GM13977 (cell line): ENCODE measurements around the gene SLC66A2.

Experiments
- DNase-seq: peaks from one replicate; pipeline ENCODE4 v3.0.0; 2012; ENCODE audit warnings: low spot score
- CTCF ChIP-seq: IDR thresholded peaks from 2 replicates; pipeline ENCODE4 v1.5.1; 2012; ENCODE audit warnings: mild to moderate bottlenecking, control low read depth; ENCODE audit not compliant: insufficient read depth; ENCODE audit errors: extremely low read depth, missing control alignments
- in situ Hi-C: fragments of 300-500 bp; cut with MboI; formaldehyde crosslinking; loops from one replicate; pipeline ENCODE4 v1.12.0; 2022; ENCODE audit warnings: low sequenced_read_pairs, low pct_unique_long_range_greater_than_20kb, mixed read lengths, inconsistent platforms; ENCODE audit not compliant: unreplicated experiment

SLC66A2 gene

DNA sequence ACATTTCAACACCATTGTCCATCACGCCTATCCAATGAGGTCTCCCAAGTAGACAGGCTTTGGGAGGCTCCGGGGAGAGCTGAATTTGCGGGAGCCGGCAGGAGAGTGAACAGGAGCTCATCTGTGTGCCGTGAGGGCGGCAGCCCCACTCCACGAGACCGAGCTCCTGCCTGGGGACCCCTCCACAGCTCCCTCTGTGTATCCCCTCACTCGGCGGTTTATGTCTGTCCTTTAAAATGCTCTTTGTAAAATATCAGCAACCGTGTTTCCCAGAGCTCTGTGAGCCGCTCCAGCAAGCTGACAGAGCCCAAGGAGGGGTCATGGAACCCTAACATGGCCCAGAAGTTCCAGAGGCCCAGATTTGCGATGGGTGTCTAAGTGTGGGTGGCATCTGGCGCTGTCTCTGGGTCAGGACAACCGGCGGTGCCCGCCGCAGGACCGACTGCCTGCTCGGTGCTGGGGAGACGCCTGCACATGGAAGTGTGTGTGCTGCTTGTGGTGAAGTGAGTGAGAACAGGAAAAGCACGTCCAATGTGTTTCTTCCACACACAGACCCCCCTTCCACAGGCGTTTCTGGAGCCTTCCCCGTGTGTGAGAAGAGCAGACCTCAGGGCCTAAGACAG lies 34.8 kb downstream of the SLC66A2 start:
- in situ Hi-C loops, result no loop called here
- no peak for TF ChIP-seq CTCF
- peak; percentile 29 for DNase-seq

- no peak for DNase-seq
- in situ Hi-C loops, result no loop called here
- TF ChIP-seq CTCF, result no peak
Measured at GRCh38 chr18:79916128-79916494, 35.3 kb downstream of the SLC66A2 start.

GRCh38 chr18:79915161-79916127 lies 36.0 kb downstream of the SLC66A2 start:
- no peak for TF ChIP-seq CTCF
- no peak for DNase-seq
- in situ Hi-C loops, result no loop called here

DNA sequence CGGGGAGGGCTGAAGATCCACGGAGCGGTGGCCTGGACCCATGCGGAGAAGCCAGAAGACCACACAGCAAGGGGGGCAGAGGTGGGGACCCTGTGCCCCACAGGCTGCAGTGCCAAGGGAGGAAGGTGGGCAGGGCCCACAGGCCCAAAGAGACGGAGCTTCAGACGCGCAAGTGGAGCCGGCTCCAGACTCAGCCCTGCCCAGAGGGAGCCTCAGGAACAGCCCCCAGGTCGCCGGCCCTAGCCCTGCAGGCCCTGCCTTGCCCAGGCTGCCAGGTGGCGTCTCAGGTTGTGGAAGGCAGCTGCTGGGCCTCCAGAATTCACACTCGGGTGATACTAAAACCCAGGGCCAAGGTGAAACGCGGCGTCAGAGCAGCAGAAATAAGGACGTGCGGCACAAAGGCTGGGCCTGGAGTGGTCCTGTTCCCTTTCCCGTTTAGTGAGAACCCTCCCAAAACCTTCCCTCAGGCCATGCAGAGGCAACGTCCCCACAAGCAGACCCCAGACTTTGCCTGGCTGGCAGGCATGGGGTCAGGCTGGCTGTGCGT lies 36.8 kb downstream of the SLC66A2 start:
- in situ Hi-C loops, result no loop called here
- DNase-seq, result no peak
- no peak for TF ChIP-seq CTCF

GRCh38 chr18:79912994-79913831 lies 38.2 kb downstream of the SLC66A2 start:
- no peak for TF ChIP-seq CTCF
- DNase-seq, result no peak
- in situ Hi-C loops, result no loop called here

DNA sequence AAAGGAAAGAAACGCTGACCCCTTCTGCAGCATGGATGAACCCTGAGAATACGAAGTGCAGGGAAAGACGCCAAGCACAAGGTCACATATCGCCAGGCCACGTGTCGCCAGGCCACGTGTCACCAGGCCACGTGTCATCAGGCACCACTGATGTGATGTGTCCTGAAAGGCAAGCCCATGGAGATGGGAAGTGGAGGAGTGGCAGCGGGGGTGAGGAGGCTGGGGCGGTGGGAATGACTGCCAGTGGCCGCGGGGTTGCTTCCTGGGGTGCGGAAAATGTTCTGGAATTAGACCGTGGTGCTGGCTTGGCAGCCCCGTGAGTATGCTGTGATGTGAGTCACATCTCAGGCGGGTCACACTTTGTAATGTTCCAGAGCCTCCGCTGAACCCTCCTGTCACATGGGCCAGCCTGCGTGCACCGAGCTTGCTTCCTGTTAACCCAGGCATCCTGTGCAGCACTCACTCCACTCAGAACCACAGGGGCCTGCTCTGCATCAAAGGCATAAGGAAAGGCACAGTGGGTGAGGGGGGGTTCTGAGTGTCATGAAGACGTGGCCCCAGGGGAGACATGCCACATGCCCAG lies 39.0 kb downstream of the SLC66A2 start:
- no peak for DNase-seq
- no peak for TF ChIP-seq CTCF
- in situ Hi-C loops, result no loop called here
